IPS-20b (cell line): ENCODE data around the gene SEMA6C.
"Not testable (repeated sequence)": the region's sequence is repeated elsewhere in the genome, so short reads cannot be mapped to it uniquely, and the experiment has no call there.

Source experiments
- H3K27ac ChIP-seq: one replicate; pipeline ENCODE4 v1.5.1; 2013; ENCODE audit warnings: low read length
- H3K27me3 ChIP-seq: 2 replicates; pipeline ENCODE4 v1.6.1; 2013; ENCODE audit warnings: mild to moderate bottlenecking, low read length, inconsistent platforms; ENCODE audit not compliant: insufficient read depth
- H3K36me3 ChIP-seq: 2 replicates; pipeline ENCODE4 v1.6.1; 2013; ENCODE audit warnings: low read depth, mild to moderate bottlenecking, inconsistent platforms, low read length, moderate library complexity; ENCODE audit not compliant: insufficient read depth
- H3K4me1 ChIP-seq: 2 replicates; pipeline ENCODE4 v1.6.1; 2013; ENCODE audit warnings: mild to moderate bottlenecking, control low read depth, inconsistent platforms, low read length, moderate library complexity; ENCODE audit not compliant: insufficient read depth
- H3K4me3 ChIP-seq: 2 replicates; pipeline ENCODE4 v1.5.1; 2013; ENCODE audit warnings: mild to moderate bottlenecking, low read length, inconsistent platforms
- H3K9ac ChIP-seq: 2 replicates; pipeline ENCODE4 v1.6.1; 2013; ENCODE audit warnings: low read depth, mild to moderate bottlenecking, inconsistent platforms, low read length, moderate library complexity
- H3K9me3 ChIP-seq: 2 replicates; pipeline ENCODE4 v1.6.1; 2013; ENCODE audit warnings: mild to moderate bottlenecking, low read depth, low read length, inconsistent platforms; ENCODE audit not compliant: insufficient read depth

Gene SEMA6C, protein sequence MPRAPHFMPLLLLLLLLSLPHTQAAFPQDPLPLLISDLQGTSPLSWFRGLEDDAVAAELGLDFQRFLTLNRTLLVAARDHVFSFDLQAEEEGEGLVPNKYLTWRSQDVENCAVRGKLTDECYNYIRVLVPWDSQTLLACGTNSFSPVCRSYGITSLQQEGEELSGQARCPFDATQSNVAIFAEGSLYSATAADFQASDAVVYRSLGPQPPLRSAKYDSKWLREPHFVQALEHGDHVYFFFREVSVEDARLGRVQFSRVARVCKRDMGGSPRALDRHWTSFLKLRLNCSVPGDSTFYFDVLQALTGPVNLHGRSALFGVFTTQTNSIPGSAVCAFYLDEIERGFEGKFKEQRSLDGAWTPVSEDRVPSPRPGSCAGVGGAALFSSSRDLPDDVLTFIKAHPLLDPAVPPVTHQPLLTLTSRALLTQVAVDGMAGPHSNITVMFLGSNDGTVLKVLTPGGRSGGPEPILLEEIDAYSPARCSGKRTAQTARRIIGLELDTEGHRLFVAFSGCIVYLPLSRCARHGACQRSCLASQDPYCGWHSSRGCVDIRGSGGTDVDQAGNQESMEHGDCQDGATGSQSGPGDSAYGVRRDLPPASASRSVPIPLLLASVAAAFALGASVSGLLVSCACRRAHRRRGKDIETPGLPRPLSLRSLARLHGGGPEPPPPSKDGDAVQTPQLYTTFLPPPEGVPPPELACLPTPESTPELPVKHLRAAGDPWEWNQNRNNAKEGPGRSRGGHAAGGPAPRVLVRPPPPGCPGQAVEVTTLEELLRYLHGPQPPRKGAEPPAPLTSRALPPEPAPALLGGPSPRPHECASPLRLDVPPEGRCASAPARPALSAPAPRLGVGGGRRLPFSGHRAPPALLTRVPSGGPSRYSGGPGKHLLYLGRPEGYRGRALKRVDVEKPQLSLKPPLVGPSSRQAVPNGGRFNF

DNA sequence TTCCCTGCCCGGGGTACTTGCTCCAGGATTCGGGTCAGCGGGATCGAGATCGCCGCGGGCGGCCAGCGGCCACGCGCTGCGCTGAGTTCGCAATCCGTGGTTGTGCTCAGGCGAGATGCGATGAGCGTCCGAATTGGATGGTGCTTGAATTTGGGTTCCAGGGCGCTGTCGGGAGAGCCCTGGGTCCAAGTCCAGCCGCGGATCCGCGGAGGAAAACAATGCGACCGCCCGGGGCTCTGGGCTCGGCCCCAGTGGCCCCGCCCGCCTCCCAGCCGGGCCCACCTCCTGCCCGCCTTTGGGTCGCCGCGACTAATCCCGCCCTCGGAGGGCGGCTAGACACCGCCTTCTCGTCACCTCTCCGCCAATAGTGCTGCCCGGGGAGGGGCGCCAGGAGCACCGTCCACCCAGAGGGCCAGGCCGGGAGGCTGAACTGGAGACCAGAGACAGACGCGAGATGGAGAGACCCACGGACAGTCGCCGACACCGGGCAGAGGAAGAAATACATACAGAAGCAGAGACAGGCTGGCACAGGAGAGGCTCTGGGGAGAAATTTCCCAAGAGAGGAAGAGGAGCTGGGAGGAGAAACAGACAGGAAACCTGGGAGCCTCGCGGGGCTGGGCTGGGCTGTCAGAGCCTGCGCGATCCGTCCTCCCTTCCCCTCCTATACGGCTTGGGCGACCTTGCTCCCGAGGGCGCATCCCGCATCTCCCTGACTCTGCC, at the start of gene SEMA6C:
Gene SEMA6C, minus strand, starts transcription at position 220 of the 720 bp plus-strand sequence. CDS start 4,010 bp downstream, outside the sequence.
- Histone ChIP-seq H3K9me3 (no peaks in the 10 kb centered on the region), H3K9ac (peak within 1 kb of the TSS; percentile 66; the same call in 1 of the 2 replicates), H3K4me3 (peak within 1 kb of the TSS; percentile 90), H3K27ac (no peak within 1 kb of the TSS), H3K27me3 (peaks cover 37% of the 10 kb centered on the region), H3K4me1 (peaks cover 28% of the 10 kb centered on the region), H3K36me3 (no peaks in the 10 kb centered on the region)

DNA sequence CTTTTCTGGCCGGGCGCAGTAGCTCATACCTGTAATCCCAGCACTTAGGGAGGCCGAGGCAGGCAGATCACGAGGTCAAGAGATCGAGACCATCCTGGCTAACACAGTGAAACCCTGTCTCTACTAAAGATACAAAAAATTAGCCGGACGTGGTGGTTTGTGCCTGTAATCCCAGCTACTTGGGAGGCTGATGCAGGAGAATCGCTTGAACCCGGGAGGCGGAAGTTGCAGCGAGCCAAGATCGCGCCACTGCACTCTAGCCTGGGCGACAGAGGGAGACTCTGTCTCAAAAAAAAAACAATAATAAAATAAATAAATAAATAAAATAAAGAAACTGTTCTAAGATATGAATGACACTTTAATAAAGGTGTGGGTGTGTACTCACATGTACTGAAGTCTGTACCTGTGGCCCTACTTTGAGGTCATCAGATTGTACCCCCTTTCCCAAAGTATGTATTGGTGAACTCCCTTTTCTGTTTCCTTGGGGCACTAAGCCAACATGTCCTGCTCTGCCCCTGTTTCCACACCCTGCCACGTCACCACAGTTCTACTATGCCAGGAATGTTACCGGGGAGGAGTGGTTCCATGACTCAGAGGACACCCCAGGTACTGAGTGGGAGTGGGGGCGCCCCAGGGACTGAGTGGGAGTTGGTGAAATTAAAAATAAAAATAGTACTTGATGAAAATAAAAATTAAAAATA, 48.6 kb upstream of the SEMA6C start:
- H3K4me1 ChIP-seq, H3K4me3 ChIP-seq, H3K27ac ChIP-seq, H3K27me3 ChIP-seq, H3K36me3 ChIP-seq, H3K9me3 ChIP-seq, H3K9ac ChIP-seq: not testable (repeated sequence)

DNA sequence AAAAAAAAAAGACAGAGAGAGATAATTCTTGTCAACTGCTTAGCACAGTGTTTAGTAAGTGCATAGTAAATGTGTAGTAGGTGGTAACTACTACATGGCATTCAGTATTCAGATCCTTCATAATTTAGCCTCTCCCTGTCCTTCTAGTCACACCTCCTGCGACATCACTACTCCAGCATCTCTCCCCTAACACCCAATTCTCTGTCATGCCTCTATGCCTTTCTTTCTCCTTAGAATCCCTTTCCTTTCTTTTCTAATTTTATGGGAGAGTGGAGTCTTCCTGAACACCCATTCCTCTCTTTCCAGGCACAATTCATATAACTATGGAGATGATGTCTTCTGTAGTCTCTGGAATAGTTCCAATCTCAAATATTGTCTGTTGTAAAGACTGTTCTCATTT, 47.4 kb upstream of the SEMA6C start:
- Histone ChIP-seq H3K9ac (no peak overlapping the region), H3K36me3 (no peaks in the 10 kb centered on the region), H3K4me3 (no peak overlapping the region), H3K27me3 (no peaks in the 10 kb centered on the region), H3K4me1 (no peaks in the 10 kb centered on the region; the same call in 1 of the 2 replicates), H3K9me3 (no peaks in the 10 kb centered on the region), H3K27ac (no peak overlapping the region)

DNA sequence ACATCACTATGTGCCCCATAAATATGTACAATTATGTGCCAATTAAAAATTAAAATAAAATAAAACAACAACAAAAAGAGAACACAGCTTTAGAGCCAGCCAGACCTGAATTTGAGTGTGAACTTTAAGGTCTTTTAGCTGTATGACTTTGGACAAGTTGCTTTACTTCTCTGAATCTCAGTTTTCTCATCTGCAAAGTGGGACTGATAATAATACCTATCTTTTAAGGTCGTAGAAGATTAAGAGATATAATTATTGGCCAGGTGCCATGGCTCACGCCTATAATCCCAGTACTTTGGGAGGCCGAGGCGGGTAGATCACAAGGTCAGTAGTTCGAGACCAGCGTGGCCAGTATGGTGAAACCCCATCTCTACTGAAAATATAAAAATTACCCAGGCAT, 46.9 kb upstream of the SEMA6C start:
- Histone ChIP-seq H3K4me3 (no peak overlapping the region), H3K27me3 (no peaks in the 10 kb centered on the region), H3K4me1 (no peaks in the 10 kb centered on the region; the same call in 1 of the 2 replicates), H3K27ac (no peak overlapping the region), H3K9me3 (no peaks in the 10 kb centered on the region), H3K36me3 (no peaks in the 10 kb centered on the region), H3K9ac (no peak overlapping the region)

DNA sequence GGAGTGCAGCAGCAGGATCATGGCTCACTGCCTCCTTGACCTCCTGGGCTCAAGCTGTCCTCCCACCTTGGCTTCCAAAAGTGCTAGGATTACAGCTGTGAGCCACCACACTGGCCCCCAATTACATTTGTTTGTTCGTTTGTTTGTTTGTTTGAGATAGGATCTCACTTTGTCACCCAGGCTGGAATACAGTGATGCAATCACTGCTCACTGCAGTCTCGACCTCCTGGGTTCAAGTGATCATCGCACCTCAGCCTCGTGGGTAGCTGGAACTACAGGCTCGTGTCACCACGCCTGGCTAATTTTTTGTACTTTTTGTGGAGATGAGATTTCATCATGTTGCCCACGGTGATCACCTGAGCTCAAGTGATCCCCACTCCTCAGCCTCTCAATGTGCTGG, 45.6 kb upstream of the SEMA6C start:
- Histone ChIP-seq H3K9me3 (no peaks in the 10 kb centered on the region), H3K4me3 (no peak overlapping the region), H3K27me3 (no peaks in the 10 kb centered on the region), H3K9ac (no peak overlapping the region), H3K4me1 (no peaks in the 10 kb centered on the region; the same call in 1 of the 2 replicates), H3K36me3 (no peaks in the 10 kb centered on the region), H3K27ac (no peak overlapping the region)

DNA sequence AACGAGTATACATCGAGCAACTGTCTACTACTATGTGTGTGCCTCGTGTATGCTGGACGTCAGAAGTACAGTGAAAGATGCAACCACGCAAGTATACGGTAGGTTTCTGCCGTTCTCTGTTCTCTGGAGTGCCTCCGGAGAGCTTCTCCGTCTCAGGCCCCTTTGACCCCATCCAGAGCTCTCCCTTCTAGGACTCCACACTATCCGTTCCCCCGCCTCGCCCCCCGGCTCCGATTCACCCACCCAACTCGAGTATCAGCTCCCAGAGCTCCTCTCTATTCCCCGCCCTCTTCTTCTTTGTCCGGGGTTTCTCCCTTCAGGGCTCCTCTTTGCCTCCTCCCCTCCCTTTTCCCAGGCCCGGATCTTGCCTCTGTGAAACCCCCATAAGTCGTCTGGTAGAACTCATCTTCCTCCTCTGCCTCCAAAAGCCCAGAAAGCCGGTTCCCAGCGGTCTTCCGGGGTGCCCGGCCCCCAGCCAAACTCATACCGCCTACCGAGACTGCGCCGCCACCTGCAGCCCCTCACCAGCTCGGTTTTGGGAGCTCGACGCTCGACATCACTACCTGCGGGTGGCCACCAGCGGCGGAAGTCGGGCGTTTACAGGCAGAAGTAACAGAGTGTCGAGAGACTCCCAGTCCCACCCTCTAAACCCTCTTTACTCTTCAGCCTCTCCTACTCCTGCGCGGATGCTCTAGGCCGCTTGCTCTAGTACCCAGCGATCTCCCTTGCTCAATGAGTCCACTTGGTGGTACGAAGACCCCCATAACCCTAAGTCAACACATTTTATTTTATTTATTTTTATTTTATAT, 43.4 kb upstream of the SEMA6C start, which contains the start of gene VPS72:
Gene VPS72, minus strand, starts transcription at position 561 of the 809 bp plus-strand sequence. Its CDS starts 76 bp downstream, at position 485.
- Histone ChIP-seq H3K27ac (peak within 1 kb of the TSS; percentile 53), H3K27me3 (no peaks in the 10 kb centered on the region), H3K9me3 (no peaks in the 10 kb centered on the region), H3K4me1 (no peaks in the 10 kb centered on the region), H3K36me3 (peaks cover 13% of the 10 kb centered on the region), H3K4me3 (peak within 1 kb of the TSS; percentile 100), H3K9ac (peak within 1 kb of the TSS; percentile 98)

DNA sequence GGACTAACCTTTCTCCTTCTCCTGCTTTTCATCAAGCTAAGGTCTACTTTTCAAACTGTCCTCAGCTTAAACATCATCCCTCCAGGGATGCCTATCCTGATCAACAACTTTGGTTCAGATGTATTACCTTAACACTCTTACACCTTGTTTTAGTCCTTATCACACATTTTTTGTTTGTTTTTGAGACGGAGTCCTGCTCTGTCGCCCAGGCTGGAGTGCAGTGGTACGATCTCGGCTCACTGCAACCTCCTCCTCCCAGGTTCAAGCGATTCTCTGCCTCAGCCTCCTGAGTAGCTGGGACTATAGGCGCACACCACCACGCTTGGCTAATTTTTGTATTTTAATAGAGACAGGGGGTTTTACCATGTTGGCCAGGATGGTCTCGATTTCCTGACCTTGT, 42.2 kb upstream of the SEMA6C start:
- not testable (repeated sequence) for H3K4me1 ChIP-seq, H3K27me3 ChIP-seq, H3K9me3 ChIP-seq, H3K27ac ChIP-seq
- H3K4me3 ChIP-seq = peak overlapping the region; percentile 100
- peaks cover 24% of the 10 kb centered on the region for H3K36me3 ChIP-seq
- peak overlapping the region; percentile 98; the same call in 1 of the 2 replicates for H3K9ac ChIP-seq

DNA sequence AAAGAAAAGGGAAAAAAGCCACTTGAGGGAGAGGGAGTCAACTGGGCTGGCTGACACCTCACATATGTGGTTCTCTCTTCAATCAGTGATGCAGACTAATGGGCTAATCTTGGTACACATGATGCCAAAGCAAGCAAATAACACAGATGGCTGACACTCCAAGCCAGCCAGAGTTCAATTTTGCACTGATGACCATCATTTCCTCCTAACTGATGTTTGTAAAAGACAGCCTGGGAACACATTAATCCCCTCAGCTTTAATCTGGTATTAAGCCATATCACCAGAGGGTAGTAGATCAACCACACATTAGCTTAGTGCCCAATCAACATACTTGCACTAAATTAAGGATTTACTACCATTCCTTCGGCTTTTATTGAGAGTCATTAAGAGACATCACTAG, 40.8 kb upstream of the SEMA6C start:
- no peak overlapping the region for H3K4me3 ChIP-seq
- H3K27ac ChIP-seq = no peak overlapping the region
- no peaks in the 10 kb centered on the region for H3K9me3 ChIP-seq
- no peaks in the 10 kb centered on the region for H3K27me3 ChIP-seq
- H3K9ac ChIP-seq = no peak overlapping the region
- no peaks in the 10 kb centered on the region for H3K4me1 ChIP-seq
- peaks cover 39% of the 10 kb centered on the region for H3K36me3 ChIP-seq

DNA sequence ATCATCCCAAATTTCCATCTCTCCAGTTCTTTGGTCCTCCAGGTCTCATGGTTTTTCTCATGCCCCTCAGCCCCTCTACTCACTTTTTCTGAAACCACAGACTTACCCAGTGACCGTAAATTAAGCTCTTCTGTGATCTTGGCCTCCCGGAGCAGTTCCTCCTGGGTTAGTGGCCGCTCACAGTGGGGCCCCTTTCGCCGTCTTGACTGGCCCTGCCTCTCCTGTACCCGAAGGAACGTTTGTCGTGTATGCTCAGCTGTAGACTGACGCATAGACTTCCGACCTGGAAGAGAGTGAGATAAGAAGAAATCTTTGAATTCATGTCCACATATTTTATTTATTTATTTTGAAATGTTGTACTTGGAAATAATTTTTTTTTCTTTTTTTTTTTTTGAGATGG, 37.8 kb upstream of the SEMA6C start:
- no peak overlapping the region for H3K27ac ChIP-seq
- no peaks in the 10 kb centered on the region for H3K27me3 ChIP-seq
- H3K4me3 ChIP-seq = no peak overlapping the region
- H3K9me3 ChIP-seq = no peaks in the 10 kb centered on the region
- peaks cover 65% of the 10 kb centered on the region for H3K36me3 ChIP-seq
- no peak overlapping the region for H3K9ac ChIP-seq
- H3K4me1 ChIP-seq = no peaks in the 10 kb centered on the region

DNA sequence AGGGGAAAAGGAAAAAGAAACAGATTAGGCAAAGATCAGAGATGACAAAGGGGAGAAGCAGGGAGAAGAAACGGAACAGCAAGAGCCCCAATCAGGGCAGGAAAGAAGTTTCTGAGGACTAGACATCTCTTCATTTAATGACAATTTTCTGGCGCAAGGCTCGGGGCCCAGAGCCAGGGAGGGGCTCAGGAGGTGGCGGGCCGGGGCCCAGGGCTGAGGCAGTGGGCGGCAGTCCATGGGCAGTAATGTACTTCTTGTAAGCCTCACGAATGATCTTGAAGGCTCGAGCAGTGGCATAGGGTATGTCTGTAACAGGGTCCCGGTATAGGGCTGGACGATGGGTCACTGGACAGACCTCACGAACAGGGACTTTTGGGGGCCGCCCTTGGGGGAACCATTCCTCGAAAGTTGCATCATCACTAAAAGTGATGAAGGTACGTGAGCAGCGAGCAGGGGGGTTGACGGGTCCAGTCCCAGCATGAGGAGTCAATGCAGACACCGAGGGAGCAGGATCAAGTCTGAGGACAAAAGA, 30.1 kb upstream of the SEMA6C start:
- Histone ChIP-seq H3K4me1 (no peaks in the 10 kb centered on the region), H3K4me3 (no peak overlapping the region), H3K9ac (no peak overlapping the region), H3K9me3 (no peaks in the 10 kb centered on the region), H3K27me3 (no peaks in the 10 kb centered on the region), H3K27ac (no peak overlapping the region), H3K36me3 (peaks cover 70% of the 10 kb centered on the region)
